Measurements from ENCODE around the gene KCNJ5.
"Not testable (repeated sequence)": the region's sequence is repeated elsewhere in the genome, so short reads cannot be mapped to it uniquely, and the experiment has no call there.

KCNJ5 gene

GRCh38 chr11:128915149-128915521 is 24.0 kb downstream of the KCNJ5 start:
- no peak for DNase-seq

- no peak for DNase-seq
Measured at GRCh38 chr11:128916037-128916572, 24.9 kb downstream of the KCNJ5 start.

GRCh38 chr11:128916681-128917080 is 25.5 kb downstream of the KCNJ5 start:
- no peak for DNase-seq

- DNase-seq, result no peak
Measured at GRCh38 chr11:128917144-128917724, 26.1 kb downstream of the KCNJ5 start.

- no peak for DNase-seq
Measured at GRCh38 chr11:128919216-128919615, 28.1 kb downstream of the KCNJ5 start.

- not testable (repeated sequence) for DNase-seq
Measured at GRCh38 chr11:128919635-128920034, 28.5 kb downstream of the KCNJ5 start.

- no peak for DNase-seq
Measured at GRCh38 chr11:128920666-128921065, 29.5 kb downstream of the KCNJ5 start.

GRCh38 chr11:128921793-128922192 is 30.6 kb downstream of the KCNJ5 start:
- DNase-seq, result no peak

GRCh38 chr11:128924104-128924503 is 32.9 kb downstream of the KCNJ5 start:
- no peak for DNase-seq

GRCh38 chr11:128924510-128925249 is 33.5 kb downstream of the KCNJ5 start:
- DNase-seq, result no peak

- DNase-seq, result no peak
Measured at GRCh38 chr11:128925250-128925600, 34.1 kb downstream of the KCNJ5 start.

- no peak for DNase-seq
Measured at GRCh38 chr11:128926000-128926399, 34.8 kb downstream of the KCNJ5 start.

- DNase-seq, result no peak
Measured at GRCh38 chr11:128926437-128927107, 35.4 kb downstream of the KCNJ5 start.

GRCh38 chr11:128927108-128927461 is 35.9 kb downstream of the KCNJ5 start:
- no peak for DNase-seq

- DNase-seq, result no peak
Measured at GRCh38 chr11:128927683-128928336, 36.7 kb downstream of the KCNJ5 start.

GRCh38 chr11:128928400-128928799 is 37.2 kb downstream of the KCNJ5 start:
- no peak for DNase-seq

- DNase-seq, result no peak
Measured at GRCh38 chr11:128929468-128929867, 38.3 kb downstream of the KCNJ5 start.

- no peak for DNase-seq
Measured at GRCh38 chr11:128929991-128930390, 38.8 kb downstream of the KCNJ5 start.

GRCh38 chr11:128931066-128931465 is 39.9 kb downstream of the KCNJ5 start:
- DNase-seq, result no peak

GRCh38 chr11:128931668-128932067 is 40.5 kb downstream of the KCNJ5 start:
- no peak for DNase-seq

GRCh38 chr11:128933481-128934178 is 42.5 kb downstream of the KCNJ5 start:
- no peak for DNase-seq

GRCh38 chr11:128934351-128934750 is 43.2 kb downstream of the KCNJ5 start:
- DNase-seq, result no peak

- DNase-seq, result no peak
Measured at GRCh38 chr11:128934926-128935325, 43.8 kb downstream of the KCNJ5 start.
